Mesothelial cell of epicardium (in vitro differentiated cells): ENCODE results near the gene DDX49. TPM values are rescaled to one million over a fixed set of nuclear protein-coding genes. Genes with fewer than 3 reads are reported as not detected.

ENCODE experiments used
- DNase-seq, 2 experiments: peaks; one replicate each; pipeline ENCODE4 v3.0.0; 2021; ENCODE audit warnings: low spot score in 2 of 2; ENCODE audit not compliant: unreplicated experiment in 2 of 2
- H3K27ac Mint-ChIP-seq: 2 replicates; pipeline ENCODE4 v1.8.0; 2021; ENCODE audit warnings: mixed read lengths
- H3K27me3 Mint-ChIP-seq: 2 replicates; pipeline ENCODE4 v1.8.0; 2021; ENCODE audit warnings: low read depth, mixed read lengths
- H3K36me3 Mint-ChIP-seq: 2 replicates; pipeline ENCODE4 v1.8.0; 2021; ENCODE audit warnings: mixed read lengths
- H3K4me1 Mint-ChIP-seq: 2 replicates; pipeline ENCODE4 v1.8.0; 2021; ENCODE audit warnings: mixed read lengths
- H3K4me3 Mint-ChIP-seq: 2 replicates; pipeline ENCODE4 v1.8.0; 2021; ENCODE audit warnings: mild to moderate bottlenecking, moderate library complexity, mixed read lengths
- H3K9me3 Mint-ChIP-seq: 2 replicates; pipeline ENCODE4 v1.8.0; 2021; ENCODE audit warnings: mixed read lengths
- total RNA-seq: library from RNA; stranded (reverse); gene quantifications from 3 replicates; pipeline ENCODE4 v1.2.1, GENCODE V29; 2021
- TF ChIP-seq, protein P1 (sequence below): fragments of 200-600 bp; sonication (generic); IDR thresholded peaks from one replicate; pipeline ENCODE4 v1.5.0; 2021; ENCODE audit warnings: antibody characterized with exemption; ENCODE audit not compliant: unreplicated experiment

DDX49 gene
- total RNA-seq, 1 donor from 2014 or later = 46.1 TPM

DNA sequence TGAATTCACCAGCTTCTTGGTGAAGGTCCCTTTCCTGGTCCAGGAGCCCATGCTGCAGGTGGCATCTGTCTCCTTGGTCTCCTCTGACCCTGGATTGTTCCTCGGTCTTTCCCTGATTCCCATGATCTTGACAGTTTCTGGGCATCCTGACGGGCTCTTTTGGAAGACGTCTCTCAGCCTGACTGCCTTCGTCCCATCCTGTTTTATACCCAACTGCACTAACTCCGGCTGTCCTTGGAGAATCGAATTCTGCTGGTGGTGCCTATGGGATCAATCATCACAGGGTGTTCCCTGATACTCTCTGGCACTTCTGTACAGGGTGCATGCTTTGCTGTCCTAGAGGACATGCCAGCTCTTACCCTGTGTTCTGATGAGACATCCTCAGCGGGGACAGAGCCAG, 42.6 kb upstream of the DDX49 start:
- no peaks in the 10 kb centered on the region for H3K27me3 Mint-ChIP-seq
- no peaks in the 10 kb centered on the region for H3K4me1 Mint-ChIP-seq
- DNase-seq = no peak
- peaks cover 10% of the 10 kb centered on the region for H3K9me3 Mint-ChIP-seq
- no peak overlapping the region for H3K27ac Mint-ChIP-seq
- TF ChIP-seq, protein P1, sequence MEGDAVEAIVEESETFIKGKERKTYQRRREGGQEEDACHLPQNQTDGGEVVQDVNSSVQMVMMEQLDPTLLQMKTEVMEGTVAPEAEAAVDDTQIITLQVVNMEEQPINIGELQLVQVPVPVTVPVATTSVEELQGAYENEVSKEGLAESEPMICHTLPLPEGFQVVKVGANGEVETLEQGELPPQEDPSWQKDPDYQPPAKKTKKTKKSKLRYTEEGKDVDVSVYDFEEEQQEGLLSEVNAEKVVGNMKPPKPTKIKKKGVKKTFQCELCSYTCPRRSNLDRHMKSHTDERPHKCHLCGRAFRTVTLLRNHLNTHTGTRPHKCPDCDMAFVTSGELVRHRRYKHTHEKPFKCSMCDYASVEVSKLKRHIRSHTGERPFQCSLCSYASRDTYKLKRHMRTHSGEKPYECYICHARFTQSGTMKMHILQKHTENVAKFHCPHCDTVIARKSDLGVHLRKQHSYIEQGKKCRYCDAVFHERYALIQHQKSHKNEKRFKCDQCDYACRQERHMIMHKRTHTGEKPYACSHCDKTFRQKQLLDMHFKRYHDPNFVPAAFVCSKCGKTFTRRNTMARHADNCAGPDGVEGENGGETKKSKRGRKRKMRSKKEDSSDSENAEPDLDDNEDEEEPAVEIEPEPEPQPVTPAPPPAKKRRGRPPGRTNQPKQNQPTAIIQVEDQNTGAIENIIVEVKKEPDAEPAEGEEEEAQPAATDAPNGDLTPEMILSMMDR = no peak
- H3K36me3 Mint-ChIP-seq = peaks cover 52% of the 10 kb centered on the region
- no peak overlapping the region for H3K4me3 Mint-ChIP-seq

DNA sequence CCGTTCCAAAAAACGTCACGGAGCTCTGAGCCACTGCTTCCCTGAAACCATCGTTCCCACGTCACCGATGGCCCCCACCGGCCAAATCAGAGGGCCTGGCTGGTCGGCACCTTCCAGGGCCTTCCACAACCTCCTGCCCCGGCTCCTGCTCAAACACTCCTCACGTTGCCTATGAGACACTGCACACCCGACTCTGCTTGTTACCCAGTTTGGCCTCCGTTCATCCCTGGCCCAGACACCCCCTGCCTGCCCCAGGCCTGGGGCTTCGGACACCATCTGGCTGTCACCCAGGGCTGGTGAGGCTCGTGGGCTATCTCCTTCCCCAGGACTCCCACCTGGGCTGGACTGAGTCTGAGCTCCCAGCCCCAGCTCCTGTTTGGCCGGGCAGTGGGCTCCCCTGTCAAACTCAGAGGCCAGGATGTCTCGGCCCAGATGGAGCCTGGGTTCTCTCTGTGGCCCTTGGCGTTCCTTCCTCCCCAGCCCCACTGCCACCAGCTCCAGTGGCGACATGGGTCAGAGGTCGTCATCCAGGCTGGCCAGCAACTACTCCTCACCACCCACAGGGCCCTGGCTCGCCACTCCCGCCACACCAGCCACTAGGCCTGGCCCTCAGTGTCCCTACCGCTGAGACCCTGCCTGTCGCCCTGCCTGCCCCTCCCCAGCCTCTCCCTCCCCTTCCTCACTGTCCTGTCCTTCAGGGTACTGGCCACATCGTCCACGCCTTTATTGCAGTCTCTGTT, 41.3 kb upstream of the DDX49 start:
- TF ChIP-seq, protein P1 = no peak
- Mint-ChIP-seq H3K4me3 (no peak overlapping the region), H3K36me3 (peaks cover 51% of the 10 kb centered on the region), H3K4me1 (no peaks in the 10 kb centered on the region), H3K27ac (no peak overlapping the region), H3K9me3 (peaks cover 10% of the 10 kb centered on the region), H3K27me3 (no peaks in the 10 kb centered on the region)
- no peak for DNase-seq

DNA sequence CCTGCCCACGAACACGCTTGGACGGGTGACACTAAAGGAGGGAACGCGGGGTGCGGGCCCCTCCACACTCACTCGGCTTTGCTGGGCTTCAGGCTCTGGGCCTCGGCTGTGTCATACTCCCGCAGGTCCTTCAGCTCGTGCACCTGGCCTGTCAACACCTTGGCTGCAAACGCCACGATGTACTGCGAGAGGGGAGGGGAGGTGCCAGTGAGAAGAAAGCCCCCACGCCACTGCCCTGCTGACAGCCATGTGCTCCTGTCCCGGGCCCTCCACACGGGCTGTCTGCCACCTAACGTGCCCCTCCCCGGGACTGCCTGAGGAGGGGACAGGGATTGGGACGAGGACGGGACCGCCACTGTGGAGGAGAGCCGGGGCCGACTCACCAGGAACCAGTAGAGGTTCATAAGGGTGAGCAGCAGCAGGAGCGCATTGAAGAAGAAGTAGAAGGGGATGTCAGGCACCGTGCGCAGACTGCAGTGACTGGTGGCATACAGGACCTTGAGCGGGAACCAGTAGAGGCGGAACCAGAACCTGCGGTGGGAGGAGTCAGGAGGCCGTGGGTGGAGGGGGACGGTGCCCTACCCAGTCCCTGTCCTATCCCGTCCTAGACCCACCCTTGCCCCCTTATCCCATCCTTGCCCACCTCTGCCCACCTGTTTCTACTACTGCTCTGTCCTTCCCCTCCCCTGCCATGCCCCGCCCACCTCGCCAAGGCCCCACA, 40.5 kb upstream of the DDX49 start:
- Mint-ChIP-seq H3K9me3 (peaks cover 10% of the 10 kb centered on the region), H3K4me1 (no peaks in the 10 kb centered on the region), H3K27ac (no peak overlapping the region), H3K36me3 (peaks cover 51% of the 10 kb centered on the region), H3K4me3 (no peak overlapping the region), H3K27me3 (no peaks in the 10 kb centered on the region)
- DNase-seq = no peak
- TF ChIP-seq, protein P1 = no peak

DNA sequence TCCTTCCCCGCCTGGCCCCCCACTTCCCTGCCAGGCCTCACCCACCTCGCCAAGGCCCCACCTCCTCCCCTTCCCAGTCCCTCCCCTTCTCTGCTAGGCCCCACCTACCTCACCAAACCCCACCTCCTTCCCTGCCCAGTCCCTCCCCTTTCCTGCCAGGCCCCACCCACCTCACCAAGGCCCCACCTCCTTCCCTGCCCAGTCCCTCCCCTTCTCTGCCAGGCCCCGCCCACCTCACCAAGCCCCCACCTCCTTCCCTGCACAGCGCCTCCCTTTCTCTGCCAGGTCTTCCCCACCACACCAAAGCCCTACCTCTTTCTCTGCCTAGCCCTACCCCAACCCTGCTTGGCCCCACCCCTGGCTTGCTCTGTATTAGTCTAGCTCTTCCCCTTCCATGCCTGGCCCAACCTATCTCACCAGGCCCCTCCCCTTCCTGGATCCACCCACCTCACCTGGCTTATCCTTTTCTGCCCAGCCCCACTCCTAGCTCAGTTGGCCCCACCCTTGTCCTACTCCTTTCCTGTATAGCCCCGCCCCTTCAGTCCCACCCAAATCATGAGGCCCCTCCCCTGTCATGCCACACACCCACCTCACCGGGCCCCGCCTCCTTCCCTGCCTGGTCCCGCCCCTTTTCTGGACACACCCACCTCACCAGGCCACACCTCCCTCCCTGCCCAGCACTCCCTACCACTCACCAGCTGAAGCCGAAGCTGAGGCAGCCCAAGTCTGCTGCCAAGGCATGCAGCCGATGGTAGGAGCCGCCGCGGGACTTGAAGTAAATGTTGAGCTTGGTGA, 39.7 kb upstream of the DDX49 start:
- no peaks in the 10 kb centered on the region for H3K4me1 Mint-ChIP-seq
- H3K27ac Mint-ChIP-seq = no peak overlapping the region
- H3K36me3 Mint-ChIP-seq = peaks cover 44% of the 10 kb centered on the region
- no peaks in the 10 kb centered on the region for H3K27me3 Mint-ChIP-seq
- TF ChIP-seq, protein P1 = no peak
- peaks cover 10% of the 10 kb centered on the region for H3K9me3 Mint-ChIP-seq
- no peak overlapping the region for H3K4me3 Mint-ChIP-seq
- no peak for DNase-seq

DNA sequence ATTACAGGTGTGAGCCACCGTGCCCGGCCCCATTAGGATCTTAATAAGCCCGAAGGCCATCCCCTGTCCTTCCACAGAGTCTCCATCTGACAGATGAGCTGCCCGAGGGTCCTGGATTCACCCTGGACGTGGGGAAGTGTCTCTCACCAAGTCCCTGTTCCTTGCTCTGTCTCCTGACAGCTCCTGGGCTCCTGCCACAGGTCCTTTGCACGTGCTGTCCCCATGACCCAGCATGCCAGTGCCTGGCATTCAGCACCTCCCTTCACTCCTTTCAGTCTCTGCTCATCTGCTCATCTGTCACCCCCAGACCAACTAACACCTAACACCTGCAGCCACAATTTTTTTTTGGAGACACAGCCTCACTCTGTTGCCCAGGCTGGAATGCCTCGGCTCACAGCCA, 38.0 kb upstream of the DDX49 start:
- TF ChIP-seq, protein P1 = no peak
- Mint-ChIP-seq H3K4me1 (no peaks in the 10 kb centered on the region), H3K9me3 (peaks cover 10% of the 10 kb centered on the region), H3K27me3 (no peaks in the 10 kb centered on the region), H3K4me3 (no peak overlapping the region), H3K27ac (no peak overlapping the region), H3K36me3 (peaks cover 33% of the 10 kb centered on the region)
- no peak for DNase-seq
